Suppressor macrophage (primary cell): ENCODE results near the gene TNS2.
"Not testable (repeated sequence)": the region's sequence is repeated elsewhere in the genome, so short reads cannot be mapped to it uniquely, and the experiment has no call there.

Source experiments
- DNase-seq, 4 experiments: peaks; one replicate each; pipeline ENCODE4 v3.0.0-alpha.2; 2020 to 2022

TNS2 gene

DNA sequence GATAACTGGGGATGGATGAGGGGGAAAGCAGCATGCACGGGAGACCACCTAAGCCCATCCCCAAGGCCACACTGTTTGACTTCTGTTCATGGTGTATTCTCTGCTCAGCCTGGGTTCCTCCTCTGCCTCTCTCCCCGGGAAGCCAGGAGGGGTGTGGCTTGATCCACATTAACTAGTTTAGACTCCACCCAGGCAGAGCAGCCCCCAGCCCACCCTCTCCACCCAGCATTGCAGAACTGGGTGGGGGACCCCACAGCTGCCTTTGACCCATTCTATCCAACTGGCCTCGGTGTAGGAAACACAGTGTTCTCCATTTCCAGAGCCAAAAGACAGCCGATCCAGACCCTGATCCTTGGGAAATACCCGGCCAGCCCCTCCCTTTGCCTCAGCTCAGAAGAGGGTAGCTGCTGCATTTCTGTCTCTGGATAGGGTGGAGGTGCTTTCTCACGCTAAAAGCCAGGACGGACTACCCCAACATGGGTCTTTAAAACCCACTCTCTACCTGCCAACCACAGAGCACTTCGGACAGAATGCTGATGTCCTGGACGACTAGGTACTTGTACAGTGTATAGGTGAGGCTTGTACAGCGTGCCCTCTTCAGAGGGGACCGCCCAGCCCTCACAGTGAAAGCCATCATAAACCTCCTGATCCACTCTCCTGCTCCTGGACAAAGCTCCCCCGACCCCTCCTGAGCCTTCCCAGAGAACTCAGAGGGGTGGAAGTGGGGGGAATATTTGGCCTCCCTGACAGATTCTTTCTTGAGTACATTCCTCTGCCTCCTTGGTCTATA, 20.0 kb downstream of the TNS2 start:
- no peak for DNase-seq

DNA sequence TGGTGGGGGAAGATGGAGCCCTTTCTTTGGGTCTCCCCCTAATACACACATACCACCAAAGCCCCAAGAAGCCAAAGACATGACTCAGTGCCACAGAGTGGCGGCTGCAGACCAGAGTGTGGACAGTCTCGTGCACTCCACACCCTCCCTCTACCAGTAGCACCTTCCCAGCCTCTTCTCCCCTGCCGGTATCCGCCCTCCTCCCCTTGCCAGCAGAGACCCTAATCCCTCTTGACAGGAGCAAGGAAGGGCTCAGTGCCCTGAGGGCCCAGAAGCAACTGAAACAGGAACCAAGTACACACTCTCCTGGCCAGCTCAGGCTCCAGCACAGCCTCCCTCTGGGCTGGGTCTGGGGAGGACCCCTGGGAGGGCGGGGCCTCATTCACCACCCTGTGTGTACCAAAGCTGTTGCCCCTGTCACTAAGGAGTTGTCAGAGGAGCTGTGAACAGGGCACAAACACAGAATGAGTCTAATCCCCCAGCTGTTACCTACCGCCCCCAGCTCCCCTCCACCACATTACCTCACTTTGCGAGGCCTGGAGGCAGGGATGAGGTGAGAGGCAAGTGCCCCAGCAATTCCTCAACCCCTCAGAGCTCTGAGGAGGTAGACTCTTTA, 21.1 kb downstream of the TNS2 start:
- no peak for DNase-seq

- no peak for DNase-seq
These were observed 22.0 kb downstream of the TNS2 start for GRCh38 chr12:53071591-53072551.

- no peak for DNase-seq
These were observed 24.0 kb downstream of the TNS2 start for GRCh38 chr12:53073881-53074280.

DNA sequence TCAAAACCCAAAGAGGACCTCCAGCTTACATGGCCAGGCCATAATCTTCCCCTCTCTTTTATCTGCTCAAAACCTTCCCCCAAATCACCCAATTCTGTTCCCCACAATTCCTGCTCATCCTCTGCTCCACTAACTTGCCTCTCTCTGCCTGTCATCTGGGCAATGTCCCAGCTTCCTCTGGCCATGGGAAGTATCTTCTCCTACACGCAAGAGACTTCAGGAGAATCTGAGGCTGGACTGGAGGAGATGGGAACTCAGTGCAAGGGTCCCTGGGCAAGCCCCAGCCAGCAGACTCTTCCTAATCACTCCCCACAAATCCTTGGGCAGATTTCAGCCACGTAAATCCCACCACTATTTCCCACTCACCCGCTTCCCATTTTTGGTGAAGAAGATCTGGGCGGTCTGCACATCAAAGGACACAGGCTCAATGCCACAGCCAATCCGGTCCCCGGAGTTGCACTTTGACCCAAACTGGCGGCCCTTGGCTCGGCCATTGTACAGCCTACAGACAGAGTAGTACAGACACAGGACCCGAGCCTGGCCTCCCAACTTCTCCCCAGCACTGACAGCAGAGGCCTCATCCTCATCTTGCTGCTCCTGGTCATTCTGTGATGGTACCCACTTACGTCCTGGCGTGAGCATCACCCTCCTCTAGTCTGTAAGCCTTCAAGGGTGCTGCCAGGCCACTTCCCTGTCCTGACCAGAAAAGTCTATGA, 24.6 kb downstream of the TNS2 start:
- no peak for DNase-seq

- DNase-seq: no peak
These were observed 25.1 kb downstream of the TNS2 start for GRCh38 chr12:53074999-53075370.

DNA sequence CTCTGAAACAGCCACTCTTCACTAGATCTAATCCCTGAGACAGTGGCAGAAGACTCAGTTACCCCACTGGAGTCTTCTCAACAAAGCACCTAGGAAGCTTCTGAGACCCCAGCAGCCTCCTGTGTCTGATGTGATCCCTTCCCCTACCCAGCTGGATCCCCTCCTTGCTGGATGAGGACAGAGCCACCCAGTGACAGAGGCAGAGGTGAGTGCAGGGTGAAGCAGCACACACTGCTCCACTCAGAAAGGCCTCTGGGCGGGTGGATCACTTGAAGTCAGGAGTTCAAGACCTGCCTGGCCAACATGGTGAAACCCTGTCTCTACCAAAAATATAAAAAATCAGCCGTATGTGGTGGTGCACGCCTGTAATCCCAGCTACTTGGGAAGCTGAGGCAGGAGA, 26.6 kb downstream of the TNS2 start:
- no peak for DNase-seq

GRCh38 chr12:53077030-53077429, 27.2 kb downstream of the TNS2 start:
- no peak for DNase-seq

- no peak for DNase-seq
These were observed 28.8 kb downstream of the TNS2 start for GRCh38 chr12:53078425-53079225.

DNA sequence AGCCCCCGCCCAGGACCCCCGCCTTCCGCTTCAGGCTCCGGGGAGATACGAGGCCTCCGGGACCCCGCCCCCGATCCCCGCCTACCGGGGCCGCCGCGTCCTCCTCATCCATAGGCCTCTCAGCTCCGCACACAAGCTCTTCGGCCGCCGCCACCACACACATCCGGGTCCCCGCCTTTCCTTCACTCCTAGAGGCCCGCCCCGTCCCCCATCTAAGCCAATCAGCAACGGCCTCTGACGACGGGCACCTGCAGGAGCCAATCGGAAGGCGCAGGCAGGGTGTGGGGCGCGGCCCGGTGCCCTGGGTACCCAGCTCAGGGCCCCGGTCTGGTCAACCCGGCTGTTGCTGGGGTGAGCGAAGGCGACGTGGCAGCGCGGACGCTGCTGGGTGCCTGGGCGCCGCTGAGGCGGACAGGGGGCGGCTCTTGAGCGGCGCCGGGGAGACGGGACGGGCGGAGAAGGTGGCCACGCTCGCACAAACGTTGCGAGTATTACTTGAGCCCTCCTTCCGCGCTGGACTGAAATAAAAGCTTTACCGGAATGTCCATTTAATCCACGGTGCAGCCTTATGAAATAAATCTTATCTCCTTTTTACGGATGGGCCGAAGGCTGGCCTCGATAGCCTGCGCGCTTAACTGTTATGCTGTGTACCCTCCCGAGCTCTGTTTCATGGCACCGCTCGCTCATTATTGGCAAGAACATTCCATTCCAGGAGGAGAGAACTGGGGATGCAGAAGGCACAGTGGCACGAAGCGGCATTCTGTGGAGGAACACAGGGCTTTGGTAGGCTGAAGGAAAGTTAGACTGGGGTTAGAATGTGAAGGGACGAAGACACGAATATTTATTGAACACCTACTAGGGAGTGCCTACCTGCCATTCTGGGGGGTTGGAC, 29.6 kb downstream of the TNS2 start, which contains the start of gene SPRYD3:
Gene SPRYD3 (minus strand): TSS at position 165 of the 892 bp plus-strand sequence. CDS start 57 bp downstream, at position 108.
- peak; percentile 97 to 99 (median 97) for DNase-seq

- DNase-seq: no peak
These were observed 32.8 kb downstream of the TNS2 start for GRCh38 chr12:53082637-53083175.

DNA sequence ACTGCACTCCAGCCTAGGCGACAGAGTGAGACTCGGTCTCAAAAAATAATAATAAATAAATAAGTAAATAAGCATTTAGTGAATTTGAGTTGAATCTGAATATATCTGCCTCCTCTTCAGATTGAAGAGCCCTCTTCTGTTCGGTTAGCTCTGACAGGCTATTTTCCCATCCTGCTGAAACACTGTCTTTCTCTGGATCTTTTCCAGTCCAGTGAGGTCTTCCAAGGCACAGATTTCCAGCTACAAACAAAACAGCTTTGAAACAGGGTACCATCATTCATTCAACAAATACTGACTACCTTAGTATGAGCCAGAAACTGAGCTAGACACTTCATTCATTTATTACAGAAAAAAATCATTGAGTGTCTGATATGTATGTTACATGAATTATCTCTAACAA, 36.5 kb downstream of the TNS2 start:
- DNase-seq: no peak

GRCh38 chr12:53090105-53090504, 40.2 kb downstream of the TNS2 start:
- no peak for DNase-seq

DNA sequence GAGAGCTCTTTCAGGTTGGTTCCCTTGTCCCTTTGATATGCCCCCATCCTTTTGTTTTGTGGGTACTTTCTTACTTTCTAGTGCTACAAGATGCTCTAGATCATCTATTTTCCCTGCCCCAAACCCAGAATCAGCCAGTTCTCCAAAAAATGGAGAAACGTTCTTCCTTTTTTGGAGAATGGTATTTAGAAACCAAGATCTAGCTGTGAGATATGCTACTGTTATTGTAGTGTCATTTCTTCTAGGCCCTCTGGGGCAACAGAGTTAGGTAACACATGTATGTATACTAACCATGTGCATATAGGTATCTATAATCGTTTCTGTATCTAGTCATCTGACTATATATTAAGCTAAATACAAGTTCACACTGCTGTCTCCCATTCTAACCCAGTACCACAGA, 40.7 kb downstream of the TNS2 start:
- peak in 1 of 4 experiments; percentile 6 for DNase-seq

DNA sequence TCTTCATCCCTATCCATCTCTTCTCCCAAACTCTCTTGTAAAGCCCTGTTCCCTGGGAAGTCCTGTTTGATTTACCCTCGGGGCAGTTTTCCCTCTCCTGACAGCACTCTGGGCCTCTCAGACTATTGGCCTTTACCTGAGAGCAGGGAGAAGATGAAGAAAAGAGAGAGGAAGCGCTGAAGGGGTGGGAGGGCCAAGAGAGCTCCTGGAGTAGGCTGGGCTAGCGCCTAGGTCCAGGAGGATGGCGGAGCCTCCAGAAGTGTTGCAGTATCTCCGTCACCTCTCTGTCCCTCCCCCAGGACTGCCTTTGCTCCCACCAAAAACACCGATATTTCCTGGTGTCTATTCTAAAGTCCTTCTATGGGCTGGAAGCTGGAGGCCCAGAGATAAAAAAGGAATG, 41.9 kb downstream of the TNS2 start:
- DNase-seq: no peak

- peak; percentile 78 to 89 (median 85) for DNase-seq
These were observed 44.0 kb downstream of the TNS2 start for GRCh38 chr12:53093777-53094393.

DNA sequence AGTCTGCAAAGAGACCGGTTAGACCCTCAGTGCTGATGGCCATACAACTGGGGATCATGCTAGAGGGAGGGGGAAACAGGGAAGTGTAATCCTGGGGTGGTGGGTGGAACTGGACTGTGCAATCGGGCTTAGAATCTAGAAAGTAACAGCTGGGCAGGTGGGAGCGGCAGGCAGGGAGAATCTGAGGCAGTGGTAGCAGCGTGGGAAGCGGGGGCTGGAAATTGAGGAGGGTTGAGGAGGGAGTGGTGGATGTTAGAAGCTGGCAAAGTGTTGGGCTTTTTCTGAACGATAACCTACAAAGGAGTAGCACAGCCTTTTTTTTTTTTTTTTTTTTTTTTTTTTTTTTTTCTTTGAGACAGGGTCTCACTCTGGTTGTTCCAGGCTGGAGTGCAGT, 44.5 kb downstream of the TNS2 start:
- DNase-seq: peak in 2 of 4 experiments; percentile 32 to 47

- DNase-seq: not testable (repeated sequence)
These were observed 45.1 kb downstream of the TNS2 start for GRCh38 chr12:53094796-53095595.

DNA sequence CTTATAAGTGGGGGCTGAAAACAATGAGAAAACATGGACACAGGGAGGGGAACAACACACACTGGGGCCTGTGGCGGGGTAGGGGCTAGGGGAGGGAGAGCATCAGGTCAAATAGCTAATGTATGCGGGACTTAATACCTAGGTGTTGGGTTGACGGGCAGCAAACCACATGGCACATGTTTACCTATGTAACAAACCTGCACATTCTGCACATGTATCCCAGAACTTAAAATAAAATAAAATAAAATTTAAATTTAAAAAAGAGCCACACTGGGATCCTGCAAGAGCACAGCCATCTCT, 45.7 kb downstream of the TNS2 start:
- not testable (repeated sequence) for DNase-seq
